Cerebellar nuclear complex (tissue), 1 donor: ENCODE data around the gene CNBD2.
"Not testable (repeated sequence)": the region's sequence is repeated elsewhere in the genome, so short reads cannot be mapped to it uniquely, and the experiment has no call there.

Experiments
- DNase-seq, 2 experiments: peaks; one replicate each; lab custom pipeline; 2025; lab: John Stamatoyannopoulos, UW

CNBD2 gene

DNA sequence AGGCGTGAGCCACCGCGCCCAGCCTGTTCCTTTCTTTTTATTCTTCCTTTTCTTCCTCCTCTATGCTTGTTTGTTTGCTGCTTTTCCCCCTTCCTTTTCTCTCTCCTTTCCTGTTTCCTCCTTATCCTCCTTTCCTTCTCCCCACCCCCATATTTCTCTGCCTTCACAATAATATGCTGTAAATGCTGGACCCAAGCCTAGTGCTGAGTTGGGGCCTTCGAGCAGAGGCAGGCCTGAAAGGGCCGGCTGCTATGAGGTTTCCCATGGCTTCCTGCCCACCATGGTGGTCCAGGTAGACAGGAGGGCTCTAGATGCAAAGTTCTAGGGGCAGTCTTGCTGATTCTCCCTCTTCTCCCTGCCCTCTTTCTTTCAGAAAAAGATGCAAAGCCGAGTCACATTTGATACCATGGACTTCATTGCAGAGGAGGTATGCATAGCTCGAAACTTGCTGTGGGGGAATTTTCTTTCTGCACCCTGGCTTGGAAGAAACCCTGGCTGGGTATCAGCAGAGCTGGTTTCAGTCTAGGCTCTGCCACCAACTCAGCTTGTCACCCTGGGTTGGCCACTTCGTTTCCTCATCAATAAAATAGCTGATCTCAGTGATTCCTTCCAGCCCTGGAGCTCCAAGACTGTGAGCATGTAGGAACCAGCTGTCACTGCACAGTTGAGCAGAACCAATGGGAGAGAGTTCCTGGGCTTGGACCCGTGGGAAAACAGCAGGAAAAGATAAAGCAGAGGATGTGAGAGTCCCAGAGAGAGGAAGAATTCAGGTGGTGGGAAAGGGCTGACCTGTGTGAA is 7.4 kb downstream of the CNBD2 start:
- DNase-seq, result no peak

DNA sequence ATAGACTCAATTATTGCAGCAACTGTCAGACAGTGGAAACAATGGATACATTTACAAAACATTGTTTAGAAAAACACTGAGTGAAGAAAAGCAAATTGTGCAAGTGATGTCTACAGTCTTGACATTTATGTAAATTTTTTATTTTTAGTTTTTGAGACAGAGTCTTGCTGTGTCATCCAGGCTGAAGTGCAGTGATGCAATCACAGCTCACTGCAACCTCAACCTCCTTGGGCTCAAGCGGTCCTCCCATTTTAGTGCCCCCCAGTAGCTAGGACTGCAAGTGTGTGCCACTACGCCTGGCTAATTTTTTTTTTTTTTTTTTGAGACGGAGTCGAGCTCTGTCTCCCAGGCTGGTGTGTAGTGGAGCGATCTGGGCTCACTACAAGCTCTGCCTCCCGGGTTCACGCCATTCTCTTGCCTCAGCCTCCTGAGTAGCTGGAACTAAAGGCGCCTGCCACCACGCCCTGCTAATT is 9.7 kb downstream of the CNBD2 start:
- DNase-seq, result no peak

DNA sequence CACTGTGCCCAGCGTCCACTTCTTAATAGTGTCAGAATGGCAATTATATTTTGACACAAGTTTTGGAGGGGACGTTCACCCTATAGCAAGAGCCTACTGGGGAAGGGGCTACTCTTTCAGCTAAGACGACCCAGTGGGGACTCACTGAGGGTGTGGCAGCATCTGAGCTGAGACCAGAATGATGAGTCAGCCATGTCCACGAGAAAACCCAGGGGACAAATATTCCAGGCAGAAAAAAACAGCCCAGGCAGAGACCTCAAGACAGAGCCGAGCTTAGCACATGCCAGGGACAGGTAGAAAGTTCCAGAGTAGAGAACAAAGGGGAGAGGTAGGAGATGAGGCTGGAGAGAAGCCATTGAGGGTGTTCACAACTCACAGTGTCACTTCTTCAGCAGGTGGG is 11.2 kb downstream of the CNBD2 start:
- no peak for DNase-seq

- no peak for DNase-seq
These were observed 13.6 kb downstream of the CNBD2 start for GRCh38 chr20:35981969-35982368.

- DNase-seq, result no peak
These were observed 16.0 kb downstream of the CNBD2 start for GRCh38 chr20:35984382-35984781.

DNA sequence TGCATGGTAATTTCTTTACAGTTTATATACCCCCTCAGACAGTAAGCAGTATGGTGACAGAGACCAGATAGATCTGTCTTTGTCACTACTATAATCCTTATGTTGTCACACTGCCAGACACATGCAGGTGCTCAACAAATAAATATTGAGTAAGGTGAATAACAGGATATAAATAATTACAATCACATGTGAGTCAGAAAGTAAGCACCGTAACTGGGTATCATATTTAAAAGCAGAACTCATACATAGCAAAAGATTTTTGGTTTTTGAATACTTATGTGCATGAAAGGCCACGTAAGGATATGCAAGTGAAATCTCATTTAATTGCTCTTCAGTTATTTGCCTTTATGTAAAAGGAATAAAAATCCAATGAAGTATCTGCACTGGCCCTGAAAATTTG is 17.4 kb downstream of the CNBD2 start:
- no peak for DNase-seq

DNA sequence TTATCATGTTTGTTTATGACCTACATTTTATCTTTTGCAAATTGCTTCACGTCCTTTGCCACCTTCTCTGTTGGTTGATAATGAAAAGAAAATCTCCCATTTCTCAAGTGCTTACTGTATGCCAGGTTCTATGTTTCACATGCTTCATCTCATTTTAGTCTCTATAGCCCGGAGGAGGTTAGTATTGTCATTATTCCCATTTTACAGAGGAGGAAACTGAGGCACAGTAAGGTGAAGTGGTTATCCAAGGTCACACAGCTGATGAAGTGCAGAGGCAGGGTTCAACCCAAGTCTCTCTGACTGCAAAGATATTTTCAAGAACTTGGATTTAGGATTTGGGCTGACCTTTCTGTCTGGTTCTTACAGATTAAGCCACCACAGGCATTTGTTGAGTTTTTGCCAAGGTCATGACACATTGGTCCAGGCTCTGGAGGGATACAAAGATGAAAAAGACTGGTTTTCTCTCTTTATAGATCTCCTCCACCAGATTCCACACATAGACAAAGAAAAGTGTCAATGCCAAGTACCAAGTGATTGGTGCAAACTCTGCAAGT is 20.6 kb downstream of the CNBD2 start:
- no peak for DNase-seq

GRCh38 chr20:35991142-35991771 is 22.9 kb downstream of the CNBD2 start:
- no peak for DNase-seq

GRCh38 chr20:35992713-35993335 is 24.4 kb downstream of the CNBD2 start:
- DNase-seq, result peak in 1 of 2 experiments; percentile 55

GRCh38 chr20:35994994-35995453 is 26.6 kb downstream of the CNBD2 start:
- DNase-seq, result peak in 1 of 2 experiments; percentile 16

DNA sequence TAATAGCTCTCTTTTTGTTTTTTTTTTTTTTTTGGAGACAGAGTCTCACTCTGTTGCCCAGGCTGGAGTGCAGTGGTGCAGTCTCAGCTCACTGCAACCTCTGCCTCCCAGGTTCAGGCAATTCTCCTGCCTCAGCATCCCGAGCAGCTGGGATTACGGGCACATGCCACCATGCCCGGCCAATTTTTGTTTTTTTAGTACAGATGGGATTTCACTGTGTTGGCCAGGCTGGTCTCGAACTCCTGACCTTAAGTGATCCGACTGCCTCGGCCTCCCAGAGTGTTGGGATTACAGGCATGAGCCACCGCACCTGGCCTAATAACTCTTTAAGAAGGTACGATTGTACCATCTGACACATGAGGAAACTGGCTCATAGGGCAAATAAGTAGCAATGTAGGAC is 28.1 kb downstream of the CNBD2 start:
- DNase-seq, result not testable (repeated sequence)

DNA sequence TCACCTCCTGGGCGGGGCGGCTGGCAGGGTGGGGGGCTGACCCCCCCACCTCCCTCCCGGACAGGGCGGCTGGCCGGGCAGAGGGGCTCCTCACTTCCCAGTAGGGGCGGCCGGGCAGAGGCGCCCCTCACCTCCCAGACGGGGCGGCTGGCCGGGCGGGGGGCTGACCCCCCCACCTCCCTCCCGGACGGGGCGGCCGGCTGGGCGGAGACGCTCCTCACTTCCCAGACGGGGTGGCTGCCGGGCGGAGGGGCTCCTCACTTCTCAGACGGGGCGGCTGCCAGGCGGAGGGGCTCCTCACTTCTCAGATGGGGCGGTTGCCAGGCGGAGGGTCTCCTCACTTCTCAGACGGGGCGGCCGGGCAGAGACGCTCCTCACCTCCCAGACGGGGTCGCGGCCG is 32.9 kb downstream of the CNBD2 start:
- DNase-seq, result not testable (repeated sequence)

DNA sequence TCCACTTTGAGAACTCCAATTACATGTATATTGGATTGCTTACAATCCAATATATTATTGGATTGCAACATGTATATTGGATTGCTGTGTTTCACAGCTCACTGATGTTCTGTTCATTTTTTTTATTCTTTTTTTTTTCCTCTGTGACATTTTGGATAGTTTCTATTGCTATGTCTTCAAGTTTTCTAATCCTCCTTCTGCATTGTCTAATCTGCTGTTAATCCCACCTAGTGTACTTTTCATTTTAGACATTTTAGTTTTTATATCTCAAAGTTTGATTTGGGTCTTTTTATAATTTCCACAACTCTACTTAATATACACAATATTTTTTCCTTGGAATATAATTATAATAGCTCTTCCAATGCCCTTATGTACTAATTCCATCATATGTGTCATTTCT is 34.5 kb downstream of the CNBD2 start:
- DNase-seq, result no peak

DNA sequence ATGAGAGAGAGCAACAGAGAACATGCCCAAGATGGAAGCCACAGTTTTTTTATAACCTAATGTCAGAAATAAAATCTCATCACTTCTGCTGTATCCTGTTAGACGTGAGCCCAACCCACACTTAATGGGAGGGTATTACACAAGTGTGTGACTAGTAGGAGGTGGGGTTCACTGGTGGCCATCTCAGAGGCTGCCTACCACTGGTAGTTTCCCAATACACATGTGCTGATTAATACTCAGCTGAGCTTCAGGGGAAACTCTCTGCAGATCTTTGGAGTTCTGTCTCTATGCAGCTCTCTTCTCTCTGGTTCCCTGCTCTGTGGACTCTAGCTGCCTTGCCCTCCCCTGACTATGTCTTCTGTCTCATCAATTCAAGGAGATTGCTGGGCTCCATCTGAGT is 35.7 kb downstream of the CNBD2 start:
- DNase-seq, result no peak

DNA sequence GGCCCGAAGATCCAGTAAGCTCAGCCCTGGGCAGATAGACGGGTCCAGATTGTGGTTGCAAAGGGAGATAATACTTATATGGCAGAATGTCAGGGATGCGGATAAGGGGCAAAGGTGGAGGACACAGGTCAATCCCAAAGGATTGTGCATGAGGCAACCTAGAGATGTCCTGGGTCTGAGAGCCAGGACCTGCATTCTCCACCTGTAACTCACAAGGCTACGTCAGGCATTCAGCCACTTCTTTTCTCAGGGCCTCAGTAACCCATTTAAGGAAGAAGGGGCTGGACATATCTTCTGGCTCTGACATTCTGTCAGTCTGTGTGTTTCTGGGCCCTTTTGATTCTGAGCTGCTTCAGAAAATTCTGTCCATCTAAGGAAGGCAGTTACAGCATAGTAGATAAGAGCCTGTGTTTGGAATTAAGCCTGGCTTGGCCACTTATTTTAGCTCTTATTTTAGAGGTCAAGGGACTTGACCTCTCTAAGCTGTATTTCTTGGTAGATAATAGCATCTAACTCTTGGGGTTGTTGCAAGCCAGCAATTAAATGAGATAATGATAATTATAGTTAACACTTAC is 40.2 kb downstream of the CNBD2 start:
- DNase-seq, result no peak

DNA sequence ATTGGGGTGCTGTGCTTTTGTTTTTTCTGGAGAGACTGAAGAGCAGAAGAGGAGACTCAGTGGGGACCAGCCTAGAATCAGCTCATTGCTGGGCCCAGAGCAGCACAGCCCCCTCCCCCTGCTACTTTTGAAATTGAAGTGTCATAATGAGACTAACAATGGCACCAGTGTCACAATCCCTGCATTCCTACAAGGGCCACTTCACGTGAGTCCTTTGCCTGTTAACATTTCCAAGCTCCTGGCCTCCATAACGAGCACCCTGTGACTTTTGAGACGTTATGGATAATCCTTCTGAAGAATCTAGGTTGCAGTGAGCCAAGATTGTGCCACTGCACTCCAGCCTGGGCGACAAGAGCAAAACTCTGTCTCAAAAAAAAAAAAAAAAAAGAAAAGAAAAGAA is 41.7 kb downstream of the CNBD2 start:
- no peak for DNase-seq

- DNase-seq, result no peak
These were observed 42.4 kb downstream of the CNBD2 start for GRCh38 chr20:36010825-36011224.

- DNase-seq, result no peak
These were observed 47.5 kb downstream of the CNBD2 start for GRCh38 chr20:36015806-36016403.

GRCh38 chr20:36017048-36017951 is 48.9 kb downstream of the CNBD2 start:
- no peak for DNase-seq

DNA sequence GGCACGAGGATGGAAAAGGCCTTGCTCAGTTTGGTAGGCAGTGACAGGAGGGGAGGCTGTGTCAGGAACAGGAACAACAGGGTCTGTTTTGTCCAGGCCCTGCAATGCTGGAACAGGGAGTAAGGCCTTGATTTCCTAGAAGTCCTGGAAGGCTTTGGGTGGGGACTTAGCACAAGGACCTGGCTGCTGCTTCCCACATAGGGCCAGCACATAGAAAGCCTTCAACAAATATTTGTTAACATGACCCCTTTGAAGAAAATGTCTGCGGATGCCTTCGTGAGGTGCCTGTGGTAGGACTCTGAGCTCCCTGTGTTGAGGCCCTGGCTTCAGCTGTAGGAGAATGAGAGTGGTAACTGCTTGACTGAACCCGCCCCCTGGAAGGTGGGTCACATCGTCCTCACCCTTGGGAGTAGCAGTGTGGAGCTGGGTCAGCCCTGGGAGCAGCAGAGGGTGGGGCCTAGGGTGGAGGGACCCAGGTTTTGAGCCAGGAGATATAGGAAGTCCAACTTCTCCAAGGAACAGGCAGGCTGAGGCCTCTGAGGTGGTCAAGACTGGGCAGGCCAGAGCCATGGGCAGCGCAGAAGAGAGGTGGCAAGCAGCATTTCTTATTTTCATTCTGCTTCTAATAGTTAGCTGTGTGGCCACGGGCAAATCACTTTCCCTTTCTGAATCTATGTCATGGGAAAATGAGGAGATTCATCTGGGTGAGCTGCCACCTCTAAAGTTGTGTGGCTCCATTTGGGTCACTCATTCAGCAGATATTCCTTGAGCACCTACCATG is 50.0 kb downstream of the CNBD2 start:
- no peak for DNase-seq
